ENCODE results near the gene RHNO1.

Gene RHNO1, protein sequence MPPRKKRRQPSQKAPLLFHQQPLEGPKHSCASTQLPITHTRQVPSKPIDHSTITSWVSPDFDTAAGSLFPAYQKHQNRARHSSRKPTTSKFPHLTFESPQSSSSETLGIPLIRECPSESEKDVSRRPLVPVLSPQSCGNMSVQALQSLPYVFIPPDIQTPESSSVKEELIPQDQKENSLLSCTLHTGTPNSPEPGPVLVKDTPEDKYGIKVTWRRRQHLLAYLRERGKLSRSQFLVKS
- long read RNA-seq, donor 1, transcript RHNO1-210 (1 exons, 1,008 nt): minor isoform, 10 of 23 reads
- long read RNA-seq, donor 1, transcript RHNO1-204 (3 exons, 1,870 nt): major isoform, 11 of 23 reads
- long read RNA-seq, donor 1, partial matches to known transcripts: 0 of 23 reads
- long read RNA-seq, donor 1, other reads (novel, unspliced or antisense): 0 of 23 reads
- long read RNA-seq, donor 2, transcript RHNO1-210 (1 exons, 1,008 nt): major isoform, 9 of 21 reads
- long read RNA-seq, donor 2, partial matches to known transcripts: 5 of 21 reads
- long read RNA-seq, donor 2, other reads (novel, unspliced or antisense): 0 of 21 reads
- long read RNA-seq, donor 3, transcript RHNO1-210 (1 exons, 1,008 nt): major isoform, 6 of 11 reads
- long read RNA-seq, donor 3, partial matches to known transcripts: 0 of 11 reads
- long read RNA-seq, donor 3, other reads (novel, unspliced or antisense): 0 of 11 reads
- long read RNA-seq, donor 4, transcript RHNO1-210 (1 exons, 1,008 nt): minor isoform, 11 of 35 reads
- long read RNA-seq, donor 4, transcript RHNO1-204 (3 exons, 1,870 nt): major isoform, 23 of 35 reads
- long read RNA-seq, donor 4, partial matches to known transcripts: 0 of 35 reads
- long read RNA-seq, donor 4, other reads (novel, unspliced or antisense): 0 of 35 reads
- long read RNA-seq, donor 5, transcript RHNO1-210 (1 exons, 1,008 nt): minor isoform, 11 of 29 reads
- long read RNA-seq, donor 5, transcript RHNO1-204 (3 exons, 1,870 nt): major isoform, 15 of 29 reads
- long read RNA-seq, donor 5, partial matches to known transcripts: 0 of 29 reads
- long read RNA-seq, donor 5, other reads (novel, unspliced or antisense): 0 of 29 reads
- long read RNA-seq, donor 6, transcript RHNO1-204 (3 exons, 1,870 nt): minor isoform, 11 of 26 reads
- long read RNA-seq, donor 6, transcript RHNO1-210 (1 exons, 1,008 nt): major isoform, 14 of 26 reads
- long read RNA-seq, donor 6, partial matches to known transcripts: 0 of 26 reads
- long read RNA-seq, donor 6, other reads (novel, unspliced or antisense): 0 of 26 reads
- long read RNA-seq, donor 7, transcript RHNO1-204 (3 exons, 1,870 nt): major isoform, 18 of 43 reads
- long read RNA-seq, donor 7, transcript RHNO1-210 (1 exons, 1,008 nt): minor isoform, 15 of 43 reads
- long read RNA-seq, donor 7, partial matches to known transcripts: 6 of 43 reads
- long read RNA-seq, donor 7, other reads (novel, unspliced or antisense): 0 of 43 reads
- long read RNA-seq, donor 8, transcript RHNO1-204 (3 exons, 1,870 nt): major isoform, 10 of 24 reads
- long read RNA-seq, donor 8, transcript RHNO1-210 (1 exons, 1,008 nt): major isoform, 10 of 24 reads
- long read RNA-seq, donor 8, partial matches to known transcripts: 0 of 24 reads
- long read RNA-seq, donor 8, other reads (novel, unspliced or antisense): 0 of 24 reads

DNA sequence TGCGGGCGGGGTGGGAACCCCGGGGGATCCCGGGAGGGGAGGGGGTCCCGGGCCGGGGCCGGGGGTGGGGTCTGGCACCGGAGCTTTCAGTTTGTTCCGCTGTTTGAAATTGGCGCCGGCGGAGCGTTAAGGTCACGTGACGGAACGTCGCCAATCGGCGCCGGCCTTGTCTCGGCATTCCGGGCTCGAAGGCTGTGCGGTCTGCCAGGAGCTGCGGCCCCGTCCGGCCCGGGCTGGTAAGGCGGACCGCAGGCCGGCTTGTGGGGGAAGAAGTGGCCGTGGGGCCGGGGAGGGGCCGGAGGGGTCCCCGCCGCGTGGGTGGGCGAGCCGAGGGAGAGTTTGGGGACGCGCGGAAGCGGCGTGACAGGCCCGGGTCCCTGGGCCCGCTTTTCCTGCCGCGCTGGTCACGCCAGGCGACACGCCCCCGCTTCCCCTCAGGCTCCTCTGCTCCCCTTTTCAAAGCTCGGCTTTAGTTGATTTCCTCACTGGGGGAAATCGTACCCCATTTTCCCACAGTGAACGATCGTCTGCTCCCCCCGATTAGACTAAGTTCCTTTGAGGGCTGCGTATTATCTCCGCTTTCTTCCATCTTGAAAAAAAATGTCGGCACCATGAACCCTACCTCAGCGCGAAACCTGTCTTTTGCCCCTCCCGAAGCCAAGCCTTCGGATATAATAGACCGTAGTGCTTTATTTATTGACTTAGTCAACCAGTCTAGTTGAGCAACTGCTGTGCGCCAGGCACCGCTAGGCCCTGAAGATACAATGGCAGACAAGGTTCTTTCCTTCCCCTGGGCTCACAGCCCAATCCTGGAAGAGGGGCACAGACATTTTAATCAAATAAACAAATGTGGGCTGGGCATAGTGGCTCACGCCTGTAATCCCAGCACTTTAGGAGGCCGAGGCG is at the start of gene RHNO1, which contains the start of gene FOXM1:
RHNO1 (plus strand) TSS at position 177 of the 906 bp plus-strand sequence. CDS start 8,144 bp downstream, outside the sequence.
FOXM1 (minus strand) TSS at position 128 of the 906 bp plus-strand sequence. CDS start 2,696 bp downstream, outside the sequence.
- peak; percentile 94 for DNase-seq

- DNase-seq: no peak
Measured at GRCh38 chr12:2829275-2829674, 47.7 kb upstream of the RHNO1 start.

- no peak for DNase-seq
Measured at GRCh38 chr12:2832550-2833127, 44.4 kb upstream of the RHNO1 start.

DNA sequence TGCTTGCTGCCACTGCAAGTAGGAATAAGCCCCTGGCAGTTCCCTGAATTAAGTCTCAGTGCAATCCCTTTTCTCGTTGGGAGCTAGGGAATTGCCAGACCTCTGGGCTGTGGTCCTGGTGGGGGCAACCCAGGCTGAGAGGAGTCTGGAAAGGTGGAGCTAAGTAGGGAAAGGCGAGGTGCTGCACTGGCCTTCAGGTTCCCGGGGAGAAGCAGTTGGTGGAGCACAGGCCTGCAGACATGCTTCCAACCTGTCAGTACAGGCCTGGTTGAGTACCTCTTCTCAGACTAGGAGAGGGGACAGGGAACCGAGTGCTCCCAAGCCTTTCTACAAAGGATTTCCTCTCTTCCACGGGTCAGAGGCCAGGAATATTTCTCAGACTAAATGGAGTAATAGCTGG is 43.7 kb upstream of the RHNO1 start:
- DNase-seq: no peak

DNA sequence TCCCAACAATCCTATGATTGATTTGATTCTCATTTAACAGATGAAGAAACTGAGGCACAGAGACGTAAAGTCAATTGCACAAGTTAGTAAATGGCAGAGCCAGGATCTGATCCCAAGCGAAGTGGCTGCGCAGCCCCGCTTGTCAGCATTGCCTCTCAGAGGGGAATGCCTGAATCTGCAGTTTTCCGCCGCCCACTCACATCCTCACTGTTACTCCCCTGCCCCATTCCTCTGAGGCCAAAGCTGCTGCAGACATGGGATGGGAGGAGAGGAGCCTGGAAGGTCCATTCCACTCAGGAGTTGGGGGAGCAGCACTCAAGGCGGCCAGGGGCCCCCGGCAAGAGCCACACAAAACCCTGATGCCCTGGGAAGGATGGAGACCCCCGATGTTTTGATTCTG is 43.2 kb upstream of the RHNO1 start:
- no peak for DNase-seq

DNA sequence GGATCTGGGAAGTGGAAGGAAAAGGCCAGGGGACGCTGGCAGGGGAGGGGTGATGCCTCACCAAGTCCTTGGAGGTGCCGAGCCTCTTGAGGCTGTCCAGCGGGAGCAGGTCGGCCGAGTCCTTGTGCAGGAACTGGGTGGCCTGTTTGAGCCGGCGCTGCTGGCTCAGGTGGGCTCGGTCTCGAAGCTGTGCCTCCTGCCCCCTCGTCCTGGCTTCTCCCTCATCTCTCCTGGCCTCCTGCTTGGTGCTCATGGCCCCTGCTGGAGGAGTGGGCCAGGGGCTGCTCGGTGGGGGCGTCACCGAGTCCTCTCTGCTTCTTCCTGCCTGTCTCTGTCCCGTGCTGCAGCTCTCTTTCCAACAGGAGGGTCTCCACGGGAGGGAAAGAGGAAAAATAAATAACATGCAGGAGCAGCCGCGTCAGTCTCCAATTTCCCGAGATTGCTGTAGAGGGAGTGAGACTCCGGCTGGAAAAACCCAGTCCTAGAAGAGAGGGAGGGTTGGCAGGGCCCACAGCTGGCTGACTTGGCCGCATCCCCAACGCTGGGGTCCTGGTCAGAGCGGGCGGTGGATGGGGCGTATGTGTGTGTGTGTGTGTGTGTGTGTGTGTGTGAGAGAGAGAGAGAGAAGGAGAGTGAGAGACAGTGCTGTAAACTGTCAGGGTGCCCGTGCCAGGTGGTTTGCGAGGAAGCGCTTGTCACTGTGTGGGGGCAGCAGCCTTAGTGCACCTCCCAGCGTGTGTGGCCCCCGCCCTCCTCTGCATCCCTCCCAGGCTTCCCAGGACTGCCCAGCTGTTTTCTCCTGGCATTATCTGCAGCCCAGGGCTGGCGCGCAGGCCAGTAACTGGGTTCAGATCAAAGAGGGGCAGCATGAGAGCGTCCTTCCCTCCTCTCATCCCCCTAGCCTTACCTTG is 42.2 kb upstream of the RHNO1 start, which contains the start of gene NRIP2:
NRIP2 (minus strand) TSS at position 455 of the 911 bp plus-strand sequence; CDS start at position 403, 52 bp downstream.
- peak; percentile 75 for DNase-seq

DNA sequence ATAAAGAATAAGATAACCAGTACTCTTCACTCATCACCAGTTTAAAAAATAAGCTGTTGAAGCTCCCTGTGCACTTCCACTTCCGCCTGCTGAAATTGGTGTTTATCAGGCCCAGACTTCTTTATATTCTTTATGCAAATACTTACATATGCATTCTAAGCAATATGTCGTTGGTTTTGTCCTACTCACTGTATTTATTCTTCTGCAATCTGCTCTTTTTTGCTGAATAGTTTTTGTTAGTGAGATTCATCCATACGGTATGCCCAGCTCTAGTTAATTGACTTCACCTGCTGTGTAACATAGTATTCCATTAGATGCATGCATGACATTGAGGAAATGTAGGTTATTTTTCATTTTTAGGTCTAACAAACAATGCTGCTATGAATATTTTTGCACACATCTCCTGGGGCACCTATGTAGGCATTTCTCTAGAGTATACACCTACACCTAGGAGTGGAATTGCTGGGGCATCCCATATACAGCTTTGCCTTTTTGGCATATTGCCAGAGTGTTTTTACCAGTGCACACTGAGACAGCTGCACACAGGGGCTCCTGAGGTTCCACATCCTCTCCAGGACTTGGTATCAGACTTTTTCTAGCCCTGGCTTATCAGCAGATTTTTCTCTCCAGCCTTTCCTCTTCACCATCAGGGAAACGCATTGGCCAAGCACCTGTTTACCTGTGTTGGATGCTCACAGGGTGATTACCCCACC is 41.2 kb upstream of the RHNO1 start:
- DNase-seq: no peak

- DNase-seq: no peak
Measured at GRCh38 chr12:2836574-2836973, 40.4 kb upstream of the RHNO1 start.

DNA sequence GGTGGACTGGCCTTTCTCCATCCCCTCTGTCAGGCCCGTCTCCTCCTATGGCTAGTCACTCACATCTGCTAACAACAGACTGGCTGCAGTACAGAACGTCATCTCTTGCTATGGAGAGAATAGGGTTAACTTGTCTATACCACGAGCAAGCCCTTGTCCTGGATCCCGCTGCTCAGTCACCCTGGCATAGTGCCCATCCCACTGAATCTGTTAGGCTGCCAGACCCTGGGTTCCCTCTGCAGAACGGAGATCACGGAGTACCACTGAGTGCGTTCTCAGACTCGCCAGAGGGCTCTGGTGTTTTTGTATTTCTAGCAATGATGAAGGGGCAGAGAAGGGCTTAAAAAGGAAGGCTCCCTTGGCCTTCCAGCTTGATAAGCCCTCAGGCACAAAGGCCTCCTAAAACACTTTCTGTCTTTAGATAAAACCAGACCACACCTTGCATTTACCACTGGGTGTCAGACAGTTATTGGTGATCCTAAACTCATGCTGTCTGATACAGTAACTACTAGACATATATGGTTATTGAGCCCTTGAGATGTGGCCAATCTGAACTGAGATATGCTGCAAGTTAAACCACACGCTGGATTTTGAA is 35.9 kb upstream of the RHNO1 start:
- no peak for DNase-seq

DNA sequence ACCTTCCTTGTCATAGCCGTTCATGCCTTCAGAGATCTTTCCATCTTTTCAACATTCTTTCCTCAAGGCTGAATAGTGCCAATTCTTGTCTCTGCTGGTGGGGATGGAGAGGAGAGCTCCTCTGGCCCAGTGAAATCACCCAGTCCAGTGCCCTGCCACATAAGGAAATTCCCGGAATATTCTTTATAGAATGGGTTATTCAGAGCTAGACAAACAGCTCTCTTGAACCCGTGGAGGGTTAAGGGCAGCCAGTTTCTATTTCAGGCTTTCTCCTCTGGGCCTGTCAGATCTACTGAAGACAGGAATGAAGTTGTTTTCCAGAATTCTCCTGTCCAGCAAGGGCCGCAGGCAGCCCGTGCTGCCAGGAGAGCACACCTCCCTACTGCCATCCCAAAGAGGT is 34.1 kb upstream of the RHNO1 start:
- DNase-seq: no peak

- no peak for DNase-seq
Measured at GRCh38 chr12:2844786-2845185, 32.2 kb upstream of the RHNO1 start.

DNA sequence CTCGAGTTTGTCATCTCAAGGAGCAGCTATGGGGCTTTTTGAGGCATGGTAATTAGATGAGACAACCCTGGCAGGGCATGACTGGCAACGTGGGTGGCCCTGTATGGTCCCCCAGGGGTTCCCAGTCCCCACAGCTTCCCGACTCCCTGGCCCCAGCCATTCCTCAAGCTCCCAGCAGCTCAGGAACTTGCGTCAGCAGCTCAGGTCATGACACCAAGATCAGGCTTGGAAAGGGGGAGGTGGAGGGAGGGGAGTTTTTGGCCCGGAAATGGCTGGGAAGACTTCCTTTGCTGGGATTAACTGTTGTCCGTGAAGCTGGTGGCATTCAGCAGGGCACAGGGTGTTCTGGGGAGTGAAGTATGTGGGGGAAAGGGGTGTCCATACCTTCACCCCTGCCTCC is 31.7 kb upstream of the RHNO1 start:
- no peak for DNase-seq

- DNase-seq: no peak
Measured at GRCh38 chr12:2851931-2852330, 25.1 kb upstream of the RHNO1 start.

- DNase-seq: peak; percentile 65
Measured at GRCh38 chr12:2853626-2854025, 23.4 kb upstream of the RHNO1 start.

DNA sequence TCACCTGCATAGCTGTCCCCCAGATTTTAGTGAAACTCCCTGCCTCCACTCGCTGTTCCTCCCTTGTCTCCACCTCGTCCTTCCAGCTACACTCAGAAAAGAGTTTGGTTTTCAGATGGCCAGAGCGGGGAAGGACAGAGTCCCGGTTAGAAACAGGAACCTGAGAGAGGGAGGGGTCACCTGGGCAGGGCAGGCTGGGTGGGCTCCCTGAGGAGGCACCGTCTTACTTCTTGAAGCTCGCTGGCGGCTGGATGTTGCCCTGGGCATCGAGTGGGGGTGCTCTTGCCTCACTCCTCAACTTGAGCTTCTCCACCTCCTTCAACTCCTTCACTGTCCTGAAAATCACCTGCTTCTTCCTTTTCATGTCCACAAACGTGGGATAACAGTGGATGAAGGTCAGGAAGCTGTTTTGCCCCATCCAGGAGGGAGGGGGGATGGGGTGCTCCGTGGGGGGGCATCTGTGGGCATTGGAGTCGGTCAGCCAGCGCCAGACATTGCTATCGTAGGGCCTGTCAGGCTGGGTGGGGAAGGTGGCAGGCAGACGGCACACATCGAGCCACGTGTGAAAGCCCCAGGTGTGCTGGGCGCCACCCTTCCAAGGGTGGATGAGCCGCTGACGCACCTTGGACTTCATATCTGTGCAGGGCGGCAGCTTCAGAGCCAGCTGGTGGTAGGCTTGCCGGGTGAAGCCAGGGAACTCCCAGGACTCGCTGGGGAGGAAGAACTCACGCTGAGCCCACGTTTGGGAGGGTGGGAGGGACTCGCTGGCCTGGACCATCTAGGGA is 22.2 kb upstream of the RHNO1 start:
- DNase-seq: no peak

DNA sequence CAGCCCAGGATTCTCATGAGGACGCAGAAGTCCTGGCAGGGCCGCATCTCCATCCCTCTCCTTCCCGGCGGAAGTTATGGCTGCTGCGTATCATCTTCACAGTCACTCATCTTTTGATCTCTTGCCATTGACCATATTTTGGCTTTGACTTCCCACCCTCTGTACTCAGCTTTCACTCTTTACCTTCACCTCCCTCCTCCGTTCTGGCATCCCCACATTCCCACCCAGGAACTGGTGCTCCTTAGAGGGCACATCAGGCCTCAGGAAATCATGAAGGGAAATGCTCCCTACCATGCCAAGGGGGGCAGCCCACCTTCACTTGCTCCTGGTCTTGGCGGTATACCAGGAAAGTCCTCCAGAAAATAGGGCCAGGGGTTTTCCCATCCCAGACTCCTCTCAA is 21.5 kb upstream of the RHNO1 start:
- no peak for DNase-seq

GRCh38 chr12:2856051-2856450 is 21.0 kb upstream of the RHNO1 start:
- DNase-seq: no peak
